ENCODE measurements around the gene POP4. TPM values are rescaled to one million over a fixed set of nuclear protein-coding genes. Genes with fewer than 3 reads are reported as not detected.

POP4 gene
- total RNA-seq, 6 experiments from 2014 or later: 73.9 to 104 (median 88.8) TPM

DNA sequence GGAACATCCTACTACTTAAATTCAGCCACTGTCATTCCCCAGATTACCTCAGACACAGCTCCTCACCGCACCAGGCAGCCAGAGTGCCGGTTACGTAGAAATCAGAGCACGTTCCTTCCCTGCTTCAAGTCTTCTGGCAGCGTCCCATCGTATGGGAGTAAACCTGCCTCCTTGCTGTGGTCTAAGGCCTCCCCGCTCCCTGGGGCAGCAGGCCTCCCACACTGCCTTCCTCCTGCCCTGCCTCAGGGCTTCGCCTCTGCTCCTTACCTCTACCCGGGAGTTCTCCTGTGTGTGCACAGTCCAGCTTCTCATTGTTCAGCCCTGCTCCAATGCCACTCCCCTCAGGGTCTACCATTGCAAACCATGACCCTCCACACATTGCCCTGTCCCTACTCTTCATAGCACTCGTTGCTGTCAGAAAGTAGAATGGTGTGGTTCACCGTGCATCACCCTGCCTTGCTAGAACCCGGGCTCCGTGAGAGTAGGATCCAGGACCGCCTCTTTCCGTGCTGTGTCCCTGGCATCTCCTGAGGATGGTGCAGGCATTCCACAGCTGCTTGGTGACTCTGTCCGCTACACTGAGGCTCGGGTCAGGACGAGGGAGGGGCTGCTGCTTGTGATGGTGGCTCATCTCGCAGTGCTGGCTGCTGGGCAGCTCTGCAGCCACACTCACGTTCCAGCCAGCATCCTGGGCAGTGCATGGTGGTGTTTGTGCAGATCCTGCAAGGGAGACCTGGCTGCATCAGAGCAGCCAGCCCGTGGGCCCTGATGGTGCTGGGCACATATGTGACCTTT lies 6.9 kb downstream of the POP4 start:
- Mint-ChIP-seq H3K27me3 (ENCODE audit: insufficient read depth) (peaks cover 1% of the 10 kb centered on the region; the same call in 1 of the 2 replicates), H3K27ac (no peak overlapping the region), H3K4me3 (no peak overlapping the region), H3K4me1 (ENCODE audit: low read depth) (no peaks in the 10 kb centered on the region), H3K9me3 (no peaks in the 10 kb centered on the region), H3K36me3 (ENCODE audit: low read depth) (peaks cover 29% of the 10 kb centered on the region)
- TF ChIP-seq, protein P1, sequence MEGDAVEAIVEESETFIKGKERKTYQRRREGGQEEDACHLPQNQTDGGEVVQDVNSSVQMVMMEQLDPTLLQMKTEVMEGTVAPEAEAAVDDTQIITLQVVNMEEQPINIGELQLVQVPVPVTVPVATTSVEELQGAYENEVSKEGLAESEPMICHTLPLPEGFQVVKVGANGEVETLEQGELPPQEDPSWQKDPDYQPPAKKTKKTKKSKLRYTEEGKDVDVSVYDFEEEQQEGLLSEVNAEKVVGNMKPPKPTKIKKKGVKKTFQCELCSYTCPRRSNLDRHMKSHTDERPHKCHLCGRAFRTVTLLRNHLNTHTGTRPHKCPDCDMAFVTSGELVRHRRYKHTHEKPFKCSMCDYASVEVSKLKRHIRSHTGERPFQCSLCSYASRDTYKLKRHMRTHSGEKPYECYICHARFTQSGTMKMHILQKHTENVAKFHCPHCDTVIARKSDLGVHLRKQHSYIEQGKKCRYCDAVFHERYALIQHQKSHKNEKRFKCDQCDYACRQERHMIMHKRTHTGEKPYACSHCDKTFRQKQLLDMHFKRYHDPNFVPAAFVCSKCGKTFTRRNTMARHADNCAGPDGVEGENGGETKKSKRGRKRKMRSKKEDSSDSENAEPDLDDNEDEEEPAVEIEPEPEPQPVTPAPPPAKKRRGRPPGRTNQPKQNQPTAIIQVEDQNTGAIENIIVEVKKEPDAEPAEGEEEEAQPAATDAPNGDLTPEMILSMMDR (IDR thresholded peaks at IDR 0.05): no peak
- DNase-seq: no peak

DNA sequence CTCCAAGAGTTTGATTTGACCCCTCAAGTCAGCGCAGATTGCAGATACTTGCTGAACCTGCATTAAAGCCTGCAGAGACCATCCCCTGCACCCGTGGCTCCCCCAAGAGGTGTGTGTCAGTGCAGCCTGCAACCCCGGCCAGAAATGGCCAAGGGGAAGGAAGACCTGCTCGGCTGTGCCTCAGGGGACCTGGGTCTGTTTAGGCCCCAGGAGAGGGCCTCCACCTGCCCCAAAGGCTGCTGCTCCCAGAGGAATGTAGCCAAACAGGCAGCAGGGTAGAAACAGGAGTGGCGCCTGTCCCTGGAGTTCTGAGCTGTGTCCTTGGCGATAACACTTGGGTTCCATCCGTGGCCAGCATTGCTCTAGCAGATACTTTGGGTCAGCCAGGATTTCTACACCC lies 8.0 kb downstream of the POP4 start:
- DNase-seq: no peak
- no peak overlapping the region for H3K27ac Mint-ChIP-seq
- no peak overlapping the region for H3K4me3 Mint-ChIP-seq
- H3K36me3 Mint-ChIP-seq (ENCODE audit: low read depth): peaks cover 29% of the 10 kb centered on the region
- H3K9me3 Mint-ChIP-seq: no peaks in the 10 kb centered on the region
- peaks cover 5% of the 10 kb centered on the region; the same call in 1 of the 2 replicates for H3K27me3 Mint-ChIP-seq (ENCODE audit: insufficient read depth)
- TF ChIP-seq, protein P1 (IDR thresholded peaks at IDR 0.05): no peak
- no peaks in the 10 kb centered on the region for H3K4me1 Mint-ChIP-seq (ENCODE audit: low read depth)

DNA sequence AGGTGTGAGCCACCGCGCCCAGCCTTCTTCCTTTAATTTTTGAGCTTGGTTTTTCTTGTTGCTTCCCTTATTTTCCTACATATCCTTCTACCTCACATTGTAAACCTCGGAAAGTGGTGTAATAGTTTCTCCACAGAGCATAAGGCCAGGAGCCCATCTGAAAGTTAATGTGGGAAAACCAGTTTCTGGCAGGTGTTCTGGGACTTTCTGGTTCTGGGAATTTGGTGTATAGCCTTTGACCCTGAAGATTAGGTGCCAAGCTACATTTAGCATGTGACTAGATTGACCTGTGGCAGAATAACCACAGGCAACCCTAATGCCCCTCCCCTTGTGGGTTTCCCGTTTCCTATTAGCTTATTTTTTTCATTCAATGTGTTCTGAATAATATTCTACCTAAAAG lies 8.7 kb downstream of the POP4 start:
- H3K27me3 Mint-ChIP-seq (ENCODE audit: insufficient read depth): peaks cover 8% of the 10 kb centered on the region; the same call in 1 of the 2 replicates
- peaks cover 29% of the 10 kb centered on the region for H3K36me3 Mint-ChIP-seq (ENCODE audit: low read depth)
- no peak overlapping the region for H3K4me3 Mint-ChIP-seq
- no peak overlapping the region for H3K27ac Mint-ChIP-seq
- TF ChIP-seq, protein P1 (IDR thresholded peaks at IDR 0.05): no peak
- no peaks in the 10 kb centered on the region for H3K4me1 Mint-ChIP-seq (ENCODE audit: low read depth)
- DNase-seq: no peak
- H3K9me3 Mint-ChIP-seq: no peaks in the 10 kb centered on the region

DNA sequence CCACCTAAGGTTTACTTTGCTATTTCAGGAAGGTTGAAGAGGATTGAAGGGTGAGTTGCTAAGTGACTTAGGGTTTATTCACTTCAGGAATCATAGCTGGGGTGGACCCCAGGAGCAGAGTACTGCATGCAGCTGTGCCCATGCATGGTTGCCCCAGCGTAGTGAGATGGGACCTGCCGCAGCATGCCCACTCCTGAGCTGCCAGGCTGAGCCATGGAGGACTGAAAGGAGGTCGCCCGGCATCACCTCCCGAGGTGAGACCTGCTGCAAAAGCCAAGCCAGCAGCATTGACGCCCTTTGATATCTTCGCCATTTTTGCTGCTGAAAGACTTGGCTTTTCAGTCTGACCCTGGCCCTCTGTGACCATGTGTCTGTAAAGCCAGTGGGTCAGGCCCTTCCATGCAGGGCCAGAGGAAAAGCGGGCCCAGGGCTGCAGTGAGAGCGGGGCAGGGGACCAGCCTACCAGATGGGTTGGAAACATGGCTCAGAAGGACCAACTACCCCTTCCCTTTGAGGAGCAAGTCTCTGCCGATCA lies 9.9 kb downstream of the POP4 start:
- Mint-ChIP-seq H3K4me1 (ENCODE audit: low read depth) (no peaks in the 10 kb centered on the region; the same call in 1 of the 2 replicates), H3K9me3 (no peaks in the 10 kb centered on the region), H3K4me3 (no peak overlapping the region), H3K36me3 (ENCODE audit: low read depth) (peaks cover 24% of the 10 kb centered on the region), H3K27ac (no peak overlapping the region), H3K27me3 (ENCODE audit: insufficient read depth) (peaks cover 15% of the 10 kb centered on the region)
- TF ChIP-seq, protein P1 (IDR thresholded peaks at IDR 0.05): no peak
- no peak for DNase-seq

DNA sequence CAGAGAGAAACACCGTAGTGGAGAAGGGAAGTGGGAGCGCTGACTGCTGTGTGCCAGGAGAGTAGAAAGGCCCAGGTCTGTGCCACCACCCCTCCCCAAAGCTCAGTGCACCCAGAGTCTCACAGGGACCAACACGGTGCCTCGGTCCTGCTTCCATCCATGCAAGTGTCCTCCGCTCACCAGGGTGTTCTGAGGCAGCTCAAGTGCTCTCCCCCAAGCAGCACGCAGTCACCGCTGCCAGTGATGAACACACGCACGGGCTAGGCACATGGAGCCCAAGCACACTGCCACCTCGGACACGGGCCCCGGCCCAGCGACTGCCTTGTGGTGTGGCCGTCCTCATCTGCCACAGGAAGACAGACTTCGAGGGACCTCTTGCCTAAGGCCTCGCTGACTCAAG lies 10.5 kb downstream of the POP4 start:
- Mint-ChIP-seq H3K27ac (no peak overlapping the region), H3K27me3 (ENCODE audit: insufficient read depth) (peaks cover 18% of the 10 kb centered on the region), H3K4me1 (ENCODE audit: low read depth) (no peaks in the 10 kb centered on the region; the same call in 1 of the 2 replicates), H3K36me3 (ENCODE audit: low read depth) (peaks cover 21% of the 10 kb centered on the region), H3K9me3 (no peaks in the 10 kb centered on the region), H3K4me3 (no peak overlapping the region)
- DNase-seq: no peak
- TF ChIP-seq, protein P1 (IDR thresholded peaks at IDR 0.05): no peak
